CD14-positive monocyte (primary cell): ENCODE measurements around the gene TOX4. TPM values are rescaled to one million over a fixed set of nuclear protein-coding genes. Genes with fewer than 3 reads are reported as not detected.
A peak's percentile ranks its signal among the peaks of the same experiment; 100 is the strongest.

Experiments used
- DNase-seq, 3 donors: peaks; one replicate each; pipeline ENCODE4 v3.0.0-alpha.2; 2011 to 2022
- H2AFZ ChIP-seq: 2 replicates; pipeline ENCODE4 v1.6.0; 2012; ENCODE audit warnings: mild to moderate bottlenecking, low read depth, low read length, inconsistent platforms; ENCODE audit not compliant: insufficient read depth, poor library complexity, severe bottlenecking
- H3K27ac ChIP-seq, 2 donors: 1 replicate in 1 of 2; 2 replicates in 1 of 2; pipeline ENCODE4 v1.5.1; 2012 to 2013; ENCODE audit warnings: low read length in 2 of 2, control low read depth in 1 of 2, inconsistent platforms in 1 of 2, low read depth in 1 of 2, mild to moderate bottlenecking in 1 of 2
- H3K27me3 ChIP-seq, 2 donors: one replicate each; pipeline versions ENCODE4 v1.6.0 to v1.6.1; 2011 to 2013; ENCODE audit warnings: low read length in 2 of 2; ENCODE audit not compliant: control insufficient read depth in 2 of 2, insufficient read depth in 2 of 2
- H3K36me3 ChIP-seq, 2 donors: replicated peaks in 1 of 2; 1 replicate in 1 of 2; 2 replicates in 1 of 2; pipeline versions ENCODE4 v1.5.1 to v1.6.1; 2012 to 2013; ENCODE audit warnings: low read length in 2 of 2, control low read depth in 1 of 2, inconsistent platforms in 1 of 2, mild to moderate bottlenecking in 1 of 2; ENCODE audit not compliant: insufficient read depth in 2 of 2, control insufficient read depth in 1 of 2
- H3K4me1 ChIP-seq, 2 donors: 1 replicate in 1 of 2; 2 replicates in 1 of 2; pipeline versions ENCODE4 v1.5.1 to v1.6.1; 2012 to 2013; ENCODE audit warnings: low read length in 2 of 2, control low read depth in 1 of 2, inconsistent platforms in 1 of 2, mild to moderate bottlenecking in 1 of 2, moderate library complexity in 1 of 2; ENCODE audit not compliant: insufficient read depth in 2 of 2, control insufficient read depth in 1 of 2
- H3K4me2 ChIP-seq: replicated peaks from 2 replicates; pipeline ENCODE3; 2012; ENCODE audit warnings: low read length, moderate library complexity, mild to moderate bottlenecking; ENCODE audit not compliant: poor library complexity, severe bottlenecking; ENCODE audit errors: extremely low read depth
- H3K4me3 ChIP-seq, 3 experiments: fragments of 200-600 bp in 1 of 3; sonication (generic) in 1 of 3; replicated peaks in 1 of 3; 1 replicate in 2 of 3; 2 replicates in 1 of 3; pipeline ENCODE4 v1.5.1; 2011 to 2013; ENCODE audit warnings: low read length in 3 of 3, mild to moderate bottlenecking in 3 of 3, control low read depth in 2 of 3, low read depth in 2 of 3, inconsistent platforms in 1 of 3, moderate library complexity in 1 of 3
- H3K79me2 ChIP-seq: 2 replicates; pipeline ENCODE4 v1.6.0; 2012; ENCODE audit warnings: mild to moderate bottlenecking, control low read depth, inconsistent platforms, low read length, moderate library complexity; ENCODE audit not compliant: insufficient read depth
- H3K9ac ChIP-seq: 2 replicates; pipeline ENCODE4 v1.6.0; 2017; ENCODE audit warnings: low read length, mild to moderate bottlenecking; ENCODE audit not compliant: insufficient read depth, poor library complexity, severe bottlenecking
- H3K9me3 ChIP-seq, 2 donors: replicated peaks in 1 of 2; 1 replicate in 1 of 2; 2 replicates in 1 of 2; pipeline versions ENCODE4 v1.5.1 to v1.6.1; 2012 to 2013; ENCODE audit warnings: low read length in 2 of 2, control low read depth in 1 of 2; ENCODE audit not compliant: control insufficient read depth in 1 of 2, insufficient read depth in 1 of 2
- H4K20me1 ChIP-seq: 2 replicates; pipeline ENCODE4 v1.6.0; 2012; ENCODE audit warnings: mild to moderate bottlenecking, low read length, control low read depth, moderate library complexity; ENCODE audit not compliant: insufficient read depth
- H3K27ac Mint-ChIP-seq, 7 donors: one replicate each; pipeline ENCODE4 v1.8.0; 2020; ENCODE audit warnings: mild to moderate bottlenecking in 7 of 7, mixed read lengths in 7 of 7, moderate library complexity in 6 of 7, inconsistent platforms in 2 of 7
- H3K27me3 Mint-ChIP-seq, 3 donors: one replicate each; pipeline ENCODE4 v1.8.0; 2021 to 2022; ENCODE audit warnings: low read depth in 3 of 3, mild to moderate bottlenecking in 3 of 3, mixed read lengths in 3 of 3, moderate library complexity in 3 of 3, inconsistent platforms in 1 of 3
- H3K36me3 Mint-ChIP-seq, 2 donors: one replicate each; pipeline ENCODE4 v1.8.0; 2020; ENCODE audit warnings: mixed read lengths in 2 of 2, inconsistent platforms in 1 of 2, mild to moderate bottlenecking in 1 of 2
- H3K4me1 Mint-ChIP-seq: one replicate; pipeline ENCODE4 v1.8.0; 2020; ENCODE audit warnings: mild to moderate bottlenecking, mixed read lengths
- H3K4me3 Mint-ChIP-seq, 2 donors: one replicate each; pipeline ENCODE4 v1.8.0; 2020; ENCODE audit warnings: mild to moderate bottlenecking in 2 of 2, mixed read lengths in 2 of 2, moderate library complexity in 1 of 2
- H3K9me3 Mint-ChIP-seq, 7 donors: one replicate each; pipeline ENCODE4 v1.8.0; 2020 to 2022; ENCODE audit warnings: mixed read lengths in 7 of 7, mild to moderate bottlenecking in 6 of 7, moderate library complexity in 6 of 7, inconsistent platforms in 2 of 7
- CTCF ChIP-seq: fragments of 200-600 bp; IDR thresholded peaks from one replicate; pipeline ENCODE4 v1.8.0; 2022; ENCODE audit warnings: antibody characterized with exemption, mild to moderate bottlenecking
- whole genome bisulfite sequencing: methylation state at CpG from one replicate; pipeline ENCODE4 v1.1.5; 2013; ENCODE audit warnings: missing lambda C conversion rate; ENCODE audit not compliant: insufficient coverage; 5-methylcytosine and 5-hydroxymethylcytosine counted together
- intact Hi-C, 2 donors: fragments of 100-400 bp; cut with micrococcal nuclease; formaldehyde crosslinking; loops; one replicate each; pipeline versions ENCODE4 v1.15.0 to v1.15.1; 2023
- polyA plus RNA-seq, 3 donors: library from polyadenylated mRNA; depleted of rRNA in 1 of 3; unstranded in 2 of 3; stranded (reverse) in 1 of 3; fragments of 300-500 nt in 2 of 3; fragments of >200 nt in 1 of 3; fragmentation: Illumina TruSeq in 2 of 3; gene quantifications; 1 replicate in 2 of 3; 2 replicates in 1 of 3; pipeline ENCODE4 v1.2.3, GENCODE V29; 2012 to 2021

Gene TOX4
- polyA plus RNA-seq, 3 donors, result 28.3 to 73.1 (median 68.5) TPM

DNA sequence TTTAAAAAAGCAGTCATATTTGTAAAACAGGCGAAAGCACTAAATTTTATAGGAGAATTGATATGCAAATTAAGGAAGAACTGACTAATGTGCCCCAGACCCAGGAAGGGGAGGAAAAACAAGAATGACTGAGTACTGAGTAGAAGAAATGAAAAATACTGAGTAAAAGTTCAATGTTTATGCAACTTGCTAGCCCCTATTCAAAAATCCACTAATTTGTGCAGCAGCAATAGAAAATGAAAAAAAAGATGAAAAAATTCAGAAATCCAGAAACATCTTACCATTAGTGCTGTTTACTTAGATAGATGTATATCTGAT is 27.1 kb upstream of the TOX4 start:
- peaks cover 2 to 10% of the 10 kb centered on the region in 2 donors for H3K36me3 ChIP-seq
- Mint-ChIP-seq H3K4me3 (no peak overlapping the region), H3K4me1 (peaks cover 25% of the 10 kb centered on the region), H3K27me3 (no peaks in the 10 kb centered on the region), H3K27ac (peak overlapping the region in 1 of 7 donors; percentile 9), H3K36me3 (peaks cover 9 to 31% of the 10 kb centered on the region in 2 donors), H3K9me3 (no peaks in the 10 kb centered on the region)
- 100% methylated on average over 1 of the region's 1 CpG for WGBS
- H3K27ac ChIP-seq, result no peak overlapping the region
- H3K9me3 ChIP-seq, result no peaks in the 10 kb centered on the region
- peaks cover 99% of the 10 kb centered on the region for H3K79me2 ChIP-seq
- DNase-seq, result no peak
- no peak for TF ChIP-seq CTCF
- intact Hi-C loops, result no loop called here
- H3K4me3 ChIP-seq, result no peak overlapping the region
- peaks cover 2 to 7% of the 10 kb centered on the region in 2 donors for H3K4me1 ChIP-seq
- H3K4me2 ChIP-seq, result no peak overlapping the region
- no peak overlapping the region for H2AFZ ChIP-seq
- peaks cover 49% of the 10 kb centered on the region for H4K20me1 ChIP-seq
- no peaks in the 10 kb centered on the region for H3K27me3 ChIP-seq
- H3K9ac ChIP-seq, result no peak overlapping the region

DNA sequence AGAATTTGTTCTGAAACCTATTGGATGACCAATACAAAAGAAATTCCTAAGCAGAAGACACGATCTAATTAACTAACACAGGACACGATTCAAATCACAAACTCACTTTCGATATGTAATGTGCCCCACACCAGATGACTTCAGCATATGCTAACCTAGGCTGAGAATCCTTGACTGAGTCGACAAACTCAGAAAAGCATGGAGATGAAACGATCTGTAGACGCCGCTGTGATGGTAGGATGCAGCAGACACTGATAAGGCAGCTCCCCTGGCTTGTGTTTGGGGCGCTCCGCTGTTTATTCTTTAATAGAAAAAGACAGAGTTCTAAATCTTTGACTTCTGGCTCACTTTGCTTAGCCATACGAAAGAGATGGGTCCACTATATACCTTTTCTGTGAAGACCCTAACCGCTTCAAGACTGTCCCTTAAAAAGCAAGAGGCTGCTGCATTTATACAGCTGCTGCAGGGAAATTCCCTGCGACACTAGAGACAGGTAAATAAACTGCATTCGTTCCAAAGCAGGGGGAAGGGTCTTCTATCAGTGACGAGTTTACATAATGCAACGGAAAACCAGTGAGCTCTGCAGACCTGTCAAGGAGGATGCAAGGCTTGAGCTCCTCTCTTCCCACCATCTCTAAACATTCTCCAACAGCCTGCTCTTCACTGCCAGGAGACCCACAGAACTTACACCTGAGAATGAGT is 22.0 kb upstream of the TOX4 start:
- Mint-ChIP-seq H3K36me3 (peaks cover 18 to 24% of the 10 kb centered on the region in 2 donors), H3K27ac (peak overlapping the region in 6 of 7 donors; percentile 94 to 99 (median 98)), H3K9me3 (no peaks in the 10 kb centered on the region), H3K4me1 (peaks cover 27% of the 10 kb centered on the region), H3K27me3 (no peaks in the 10 kb centered on the region), H3K4me3 (peak overlapping the region; percentile 93 to 95)
- H3K27me3 ChIP-seq, result no peaks in the 10 kb centered on the region
- H3K9ac ChIP-seq, result peak overlapping the region; percentile 91
- peak overlapping the region in 1 of 2 donors; percentile 98 for H3K27ac ChIP-seq
- peak overlapping the region; percentile 98 for H2AFZ ChIP-seq
- H3K9me3 ChIP-seq, result no peaks in the 10 kb centered on the region
- peaks cover 15 to 24% of the 10 kb centered on the region in 2 donors for H3K4me1 ChIP-seq
- peaks cover 12% of the 10 kb centered on the region for H4K20me1 ChIP-seq
- H3K36me3 ChIP-seq, result peaks cover 7 to 15% of the 10 kb centered on the region in 2 donors
- peak overlapping the region; percentile 94 for H3K4me2 ChIP-seq
- H3K4me3 ChIP-seq, result peak overlapping the region; percentile 73 to 99 (median 75)
- 63% methylated on average over 8 of the region's 15 CpGs for WGBS
- no peak for TF ChIP-seq CTCF
- intact Hi-C loops, result loop anchor here in 1 of 2 donors (5.0 kb wide), 1 partner anchor 57 kb away; the partner anchor contains the start of gene METTL3
- peaks cover 59% of the 10 kb centered on the region for H3K79me2 ChIP-seq
- no peak for DNase-seq
